Uterus (tissue), 2 donors: ENCODE results near the gene FILIP1L.

Experiments
- CTCF ChIP-seq, 4 experiments: fragments of 200-600 bp in 2 of 4; fragments of 450-650 bp in 2 of 4; sonication (generic) in 2 of 4; IDR thresholded peaks; one replicate each; pipeline ENCODE4 v1.5.1; 2016 to 2019; ENCODE audit warnings: antibody characterized with exemption in 4 of 4, mild to moderate bottlenecking in 2 of 4, moderate library complexity in 1 of 4
- POLR2A ChIP-seq, 2 donors: fragments of 450-650 bp; IDR thresholded peaks; one replicate each; pipeline ENCODE4 v1.6.1; 2016; ENCODE audit warnings: antibody characterized with exemption in 2 of 2, mild to moderate bottlenecking in 1 of 2, moderate library complexity in 1 of 2

- TF ChIP-seq CTCF (IDR thresholded peaks at IDR 0.05), result no peak
- no peak for TF ChIP-seq POLR2A (IDR thresholded peaks at IDR 0.05)
Observed at GRCh38 chr3:100100425-100100824, 13.9 kb downstream of the FILIP1L start.
